HG02884 (cell line): ENCODE data around the gene TRMT2A.

Experiments
- ATAC-seq: cut with Tn5 transposase; IDR thresholded peaks from one replicate; pipeline ENCODE4 v1.9.1; 2021; ENCODE audit warnings: mild to moderate bottlenecking, moderate library complexity; ENCODE audit not compliant: unreplicated experiment

TRMT2A gene

GRCh38 chr22:20123366-20124082, 6.5 kb upstream of the TRMT2A start:
- ATAC-seq = no peak

- no peak for ATAC-seq
Observed at GRCh38 chr22:20121856-20122415, 4.9 kb upstream of the TRMT2A start.

- ATAC-seq = no peak
Observed at GRCh38 chr22:20118300-20119020, 1.4 kb upstream of the TRMT2A start.

GRCh38 chr22:20117633-20118299, 740 bp upstream of the TRMT2A start:
- peak; percentile 15 for ATAC-seq

GRCh38 chr22:20116376-20116950, 563 bp downstream of the TRMT2A start:
- ATAC-seq = no peak

- ATAC-seq = no peak
Observed at GRCh38 chr22:20115691-20116375, 1.2 kb downstream of the TRMT2A start, which contains the start of gene RANBP1. Gene RANBP1, plus strand, starts transcription at chr22:20116104. Its CDS starts 81 bp downstream, at chr22:20116185.

GRCh38 chr22:20114506-20115475, 2.2 kb downstream of the TRMT2A start:
- no peak for ATAC-seq

- ATAC-seq = no peak
Observed at GRCh38 chr22:20113551-20114310, 3.3 kb downstream of the TRMT2A start.

- no peak for ATAC-seq
Observed at GRCh38 chr22:20112623-20113511, 4.2 kb downstream of the TRMT2A start.

- ATAC-seq = no peak
Observed at GRCh38 chr22:20111689-20112622, 5.1 kb downstream of the TRMT2A start.

GRCh38 chr22:20111045-20111688, 5.9 kb downstream of the TRMT2A start:
- ATAC-seq = no peak

- ATAC-seq = no peak
Observed at GRCh38 chr22:20110359-20110985, 6.6 kb downstream of the TRMT2A start.

- ATAC-seq = no peak
Observed at GRCh38 chr22:20109411-20110358, 7.3 kb downstream of the TRMT2A start.

GRCh38 chr22:20108757-20109230, 8.2 kb downstream of the TRMT2A start:
- ATAC-seq = no peak
